HG03097 (cell line): Measurements from ENCODE around the gene CDH13.

Experiments
- ATAC-seq: cut with Tn5 transposase; IDR thresholded peaks from one replicate; pipeline ENCODE4 v1.9.1; 2021; ENCODE audit not compliant: unreplicated experiment, low FRiP score

The CDH13 gene

GRCh38 chr16:83793179-83793578 lies 1166.4 kb downstream of the CDH13 start:
- no peak for ATAC-seq

- no peak for ATAC-seq
Measured at GRCh38 chr16:83794860-83795554, 1168.2 kb downstream of the CDH13 start.

GRCh38 chr16:83797013-83797412 lies 1170.2 kb downstream of the CDH13 start:
- no peak for ATAC-seq

GRCh38 chr16:83799336-83799735 lies 1172.6 kb downstream of the CDH13 start:
- no peak for ATAC-seq

- no peak for ATAC-seq
Measured at GRCh38 chr16:83802135-83802534, 1175.4 kb downstream of the CDH13 start.

GRCh38 chr16:83802554-83803205 lies 1175.9 kb downstream of the CDH13 start:
- no peak for ATAC-seq

- no peak for ATAC-seq
Measured at GRCh38 chr16:83803811-83804210, 1177.0 kb downstream of the CDH13 start.

GRCh38 chr16:83804366-83804765 lies 1177.6 kb downstream of the CDH13 start:
- ATAC-seq, result no peak

GRCh38 chr16:83806036-83806435 lies 1179.3 kb downstream of the CDH13 start:
- no peak for ATAC-seq

GRCh38 chr16:83806731-83807130 lies 1180.0 kb downstream of the CDH13 start:
- no peak for ATAC-seq

GRCh38 chr16:83807327-83807709 lies 1180.5 kb downstream of the CDH13 start:
- peak; percentile 4 for ATAC-seq

GRCh38 chr16:83807710-83808572 lies 1181.2 kb downstream of the CDH13 start, which contains the start of gene HSBP1:
HSBP1 (plus strand) TSS chr16:83807978; CDS start chr16:83808077, 99 bp downstream.
- peak; percentile 91 for ATAC-seq

GRCh38 chr16:83808573-83809014 lies 1181.8 kb downstream of the CDH13 start:
- peak; percentile 1 for ATAC-seq

- ATAC-seq, result no peak
Measured at GRCh38 chr16:83809092-83809491, 1182.3 kb downstream of the CDH13 start.

- no peak for ATAC-seq
Measured at GRCh38 chr16:83810901-83811300, 1184.1 kb downstream of the CDH13 start.

GRCh38 chr16:83813823-83814658 lies 1187.3 kb downstream of the CDH13 start:
- ATAC-seq, result no peak

GRCh38 chr16:83814659-83814985 lies 1187.9 kb downstream of the CDH13 start:
- ATAC-seq, result no peak

- no peak for ATAC-seq
Measured at GRCh38 chr16:83817022-83817421, 1190.3 kb downstream of the CDH13 start.

GRCh38 chr16:83818276-83818675 lies 1191.5 kb downstream of the CDH13 start:
- ATAC-seq, result no peak

- no peak for ATAC-seq
Measured at GRCh38 chr16:83819361-83819760, 1192.6 kb downstream of the CDH13 start.
